Measurements from ENCODE around the gene CCDC102B.

DNA sequence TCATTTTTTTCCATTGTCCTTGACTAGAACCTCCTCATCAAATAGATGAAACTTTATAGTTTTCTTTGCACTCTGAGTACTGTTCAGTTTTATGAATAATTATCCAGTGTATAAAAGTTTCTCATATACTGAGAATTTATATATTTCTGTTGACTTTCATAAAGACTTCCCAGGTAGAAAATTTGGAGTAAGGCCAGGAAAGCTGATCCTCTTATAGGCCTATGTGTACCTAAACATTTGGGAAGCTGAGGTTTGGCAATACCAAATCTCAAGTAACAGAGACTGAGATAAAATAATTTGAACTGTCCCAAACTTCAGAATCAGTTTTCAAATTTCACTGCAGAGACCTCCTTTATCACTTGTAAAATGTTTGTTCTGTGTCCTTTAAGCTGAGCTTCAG, 43.4 kb downstream of the CCDC102B start:
- TF ChIP-seq, protein P1, sequence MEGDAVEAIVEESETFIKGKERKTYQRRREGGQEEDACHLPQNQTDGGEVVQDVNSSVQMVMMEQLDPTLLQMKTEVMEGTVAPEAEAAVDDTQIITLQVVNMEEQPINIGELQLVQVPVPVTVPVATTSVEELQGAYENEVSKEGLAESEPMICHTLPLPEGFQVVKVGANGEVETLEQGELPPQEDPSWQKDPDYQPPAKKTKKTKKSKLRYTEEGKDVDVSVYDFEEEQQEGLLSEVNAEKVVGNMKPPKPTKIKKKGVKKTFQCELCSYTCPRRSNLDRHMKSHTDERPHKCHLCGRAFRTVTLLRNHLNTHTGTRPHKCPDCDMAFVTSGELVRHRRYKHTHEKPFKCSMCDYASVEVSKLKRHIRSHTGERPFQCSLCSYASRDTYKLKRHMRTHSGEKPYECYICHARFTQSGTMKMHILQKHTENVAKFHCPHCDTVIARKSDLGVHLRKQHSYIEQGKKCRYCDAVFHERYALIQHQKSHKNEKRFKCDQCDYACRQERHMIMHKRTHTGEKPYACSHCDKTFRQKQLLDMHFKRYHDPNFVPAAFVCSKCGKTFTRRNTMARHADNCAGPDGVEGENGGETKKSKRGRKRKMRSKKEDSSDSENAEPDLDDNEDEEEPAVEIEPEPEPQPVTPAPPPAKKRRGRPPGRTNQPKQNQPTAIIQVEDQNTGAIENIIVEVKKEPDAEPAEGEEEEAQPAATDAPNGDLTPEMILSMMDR (IDR thresholded peaks at IDR 0.05; ENCODE audit: insufficient read depth, low read length, poor library complexity, severe bottlenecking) = no peak
- TF ChIP-seq EZH2phosphoT487 (conservative IDR thresholded peaks at IDR 0.05; ENCODE audit: low read length) = no peak

All from SU-DHL-6 (cell line).